Type B pancreatic cell (in vitro differentiated cells): Measurements from ENCODE around the gene NRCAM. TPM values are rescaled to one million over a fixed set of nuclear protein-coding genes. Genes with fewer than 3 reads are reported as not detected.

Experiments
- DNase-seq: peaks from one replicate; pipeline ENCODE4 v3.0.0; 2021; ENCODE audit warnings: mixed read lengths; ENCODE audit not compliant: unreplicated experiment; ENCODE audit errors: extremely low spot score
- H3K27ac Mint-ChIP-seq: 2 replicates; pipeline ENCODE4 v1.8.0; 2021; ENCODE audit warnings: mild to moderate bottlenecking, mixed read lengths
- H3K27me3 Mint-ChIP-seq: 2 replicates; pipeline ENCODE4 v1.8.0; 2021; ENCODE audit warnings: mixed read lengths
- H3K36me3 Mint-ChIP-seq: 2 replicates; pipeline ENCODE4 v1.8.0; 2021; ENCODE audit warnings: mixed read lengths
- H3K4me1 Mint-ChIP-seq: one replicate; pipeline ENCODE4 v1.8.0; 2021; ENCODE audit warnings: mixed read lengths; ENCODE audit not compliant: unreplicated experiment
- H3K4me3 Mint-ChIP-seq: 2 replicates; pipeline ENCODE4 v1.8.0; 2021; ENCODE audit warnings: mild to moderate bottlenecking, mixed read lengths
- H3K9me3 Mint-ChIP-seq: 2 replicates; pipeline ENCODE4 v1.8.0; 2021; ENCODE audit warnings: mixed read lengths
- total RNA-seq: library from RNA; stranded (reverse); gene quantifications from 2 replicates; pipeline ENCODE4 v1.2.1, GENCODE V29; 2021; ENCODE audit warnings: low replicate concordance
- TF ChIP-seq, protein P1 (sequence below): fragments of 200-600 bp; sonication (generic); conservative IDR thresholded peaks from 2 replicates; pipeline ENCODE4 v1.5.0; 2021; ENCODE audit warnings: antibody characterized with exemption, mild to moderate bottlenecking

NRCAM gene
- total RNA-seq, 1 donor from 2014 or later = 41.0 TPM

DNA sequence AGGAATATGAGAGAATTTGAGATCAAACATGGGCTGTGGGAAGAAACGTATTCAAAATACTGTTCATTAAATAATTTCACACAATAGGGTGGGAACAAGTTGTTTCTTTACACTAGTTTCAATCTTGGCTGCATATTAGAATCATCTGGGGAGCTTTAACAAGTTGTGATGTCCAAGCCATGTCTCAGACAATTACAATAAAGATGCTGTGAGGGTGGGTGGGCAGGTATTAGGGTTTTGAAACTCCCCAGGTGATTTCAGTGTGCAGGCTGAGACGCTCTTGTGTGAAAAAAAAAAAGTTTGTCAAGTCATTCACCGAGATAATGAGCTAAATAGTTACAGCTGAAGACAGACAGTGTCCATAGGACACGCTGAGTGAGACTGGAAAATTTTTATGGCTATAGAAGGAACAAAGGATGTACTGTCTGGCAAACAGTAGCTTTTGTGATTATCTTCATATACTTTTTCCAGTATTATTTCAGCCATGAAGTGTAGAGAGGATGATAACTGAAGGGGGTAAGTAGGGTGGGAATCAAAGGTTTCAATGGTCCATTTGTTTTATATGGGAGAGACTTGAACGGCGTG, 313.5 kb downstream of the NRCAM start:
- no peak for DNase-seq
- peaks cover 12% of the 10 kb centered on the region for H3K27me3 Mint-ChIP-seq
- no peaks in the 10 kb centered on the region for H3K36me3 Mint-ChIP-seq
- H3K27ac Mint-ChIP-seq = no peak overlapping the region
- no peak overlapping the region for H3K4me3 Mint-ChIP-seq
- no peaks in the 10 kb centered on the region for H3K9me3 Mint-ChIP-seq
- TF ChIP-seq, protein P1, sequence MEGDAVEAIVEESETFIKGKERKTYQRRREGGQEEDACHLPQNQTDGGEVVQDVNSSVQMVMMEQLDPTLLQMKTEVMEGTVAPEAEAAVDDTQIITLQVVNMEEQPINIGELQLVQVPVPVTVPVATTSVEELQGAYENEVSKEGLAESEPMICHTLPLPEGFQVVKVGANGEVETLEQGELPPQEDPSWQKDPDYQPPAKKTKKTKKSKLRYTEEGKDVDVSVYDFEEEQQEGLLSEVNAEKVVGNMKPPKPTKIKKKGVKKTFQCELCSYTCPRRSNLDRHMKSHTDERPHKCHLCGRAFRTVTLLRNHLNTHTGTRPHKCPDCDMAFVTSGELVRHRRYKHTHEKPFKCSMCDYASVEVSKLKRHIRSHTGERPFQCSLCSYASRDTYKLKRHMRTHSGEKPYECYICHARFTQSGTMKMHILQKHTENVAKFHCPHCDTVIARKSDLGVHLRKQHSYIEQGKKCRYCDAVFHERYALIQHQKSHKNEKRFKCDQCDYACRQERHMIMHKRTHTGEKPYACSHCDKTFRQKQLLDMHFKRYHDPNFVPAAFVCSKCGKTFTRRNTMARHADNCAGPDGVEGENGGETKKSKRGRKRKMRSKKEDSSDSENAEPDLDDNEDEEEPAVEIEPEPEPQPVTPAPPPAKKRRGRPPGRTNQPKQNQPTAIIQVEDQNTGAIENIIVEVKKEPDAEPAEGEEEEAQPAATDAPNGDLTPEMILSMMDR = no peak
- H3K4me1 Mint-ChIP-seq = peaks cover 10% of the 10 kb centered on the region

DNA sequence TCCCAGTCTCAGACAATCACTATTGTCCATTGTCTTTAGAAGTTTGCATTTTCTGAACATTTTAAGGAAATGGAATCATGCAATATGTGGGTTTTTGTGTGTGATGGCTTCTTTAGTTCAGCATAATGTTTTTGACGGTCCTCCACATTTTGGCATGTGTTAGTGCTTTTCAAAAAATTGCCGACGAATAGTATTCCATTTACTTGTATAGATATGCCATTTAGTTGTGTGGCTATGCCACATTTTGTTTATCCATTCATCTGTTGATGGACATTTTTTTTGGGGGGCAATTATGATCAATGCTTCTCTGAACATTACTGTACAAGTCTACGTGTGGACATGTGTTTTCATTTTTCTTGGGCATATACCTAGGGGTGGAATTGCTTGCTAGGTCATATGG, 314.1 kb downstream of the NRCAM start:
- H3K4me3 Mint-ChIP-seq = no peak overlapping the region
- TF ChIP-seq, protein P1 = no peak
- no peak overlapping the region for H3K27ac Mint-ChIP-seq

DNA sequence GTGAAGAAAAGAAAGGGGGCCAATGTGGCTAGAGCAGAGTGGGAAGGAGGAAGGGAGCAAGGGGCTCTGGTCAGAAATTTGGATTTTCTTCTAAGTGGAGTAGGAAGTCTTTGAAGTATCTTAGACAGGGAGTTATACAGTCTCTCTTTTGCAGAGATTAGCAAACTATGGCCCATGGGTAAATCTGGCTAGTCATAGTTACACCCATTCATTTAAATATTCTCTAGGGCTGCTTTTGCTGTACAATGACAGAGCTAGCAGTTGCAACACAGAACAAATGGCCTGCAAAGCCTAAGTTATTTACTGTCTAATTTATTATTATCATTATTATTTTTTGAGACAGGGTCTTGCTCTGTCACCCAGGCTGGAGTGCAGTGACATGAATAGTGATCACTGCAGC, 315.6 kb downstream of the NRCAM start:
- peaks cover 10% of the 10 kb centered on the region for H3K4me1 Mint-ChIP-seq
- H3K9me3 Mint-ChIP-seq = no peaks in the 10 kb centered on the region
- TF ChIP-seq, protein P1 = no peak
- no peak overlapping the region for H3K27ac Mint-ChIP-seq
- peaks cover 12% of the 10 kb centered on the region for H3K27me3 Mint-ChIP-seq
- H3K36me3 Mint-ChIP-seq = no peaks in the 10 kb centered on the region
- no peak for DNase-seq
- no peak overlapping the region for H3K4me3 Mint-ChIP-seq

More for the DNA sequence above, 314.1 kb downstream of the NRCAM start:
- no peaks in the 10 kb centered on the region for H3K36me3 Mint-ChIP-seq
- H3K27me3 Mint-ChIP-seq = peaks cover 12% of the 10 kb centered on the region
- peaks cover 10% of the 10 kb centered on the region for H3K4me1 Mint-ChIP-seq
- H3K9me3 Mint-ChIP-seq = no peaks in the 10 kb centered on the region
- DNase-seq = no peak

DNA sequence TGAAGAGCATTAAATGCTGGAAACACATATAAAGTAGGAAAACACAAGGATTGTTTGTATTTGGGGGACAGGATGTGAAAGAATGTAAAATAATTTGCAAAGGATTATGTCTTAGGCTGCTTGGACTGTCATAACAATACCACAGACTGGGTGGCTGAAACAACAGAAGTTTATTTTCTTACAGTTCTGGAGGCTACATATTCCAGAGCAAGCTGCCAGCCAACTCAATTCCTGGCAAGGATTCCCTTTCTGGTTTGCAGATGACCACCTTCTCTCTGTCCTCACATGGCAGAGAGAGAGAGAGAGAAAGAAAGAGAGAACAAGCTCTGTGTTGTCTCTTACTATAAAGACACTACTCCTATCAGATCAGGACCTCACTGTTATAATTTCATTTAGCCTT, 317.3 kb downstream of the NRCAM start:
- Mint-ChIP-seq H3K4me3 (no peak overlapping the region), H3K27ac (no peak overlapping the region), H3K4me1 (peaks cover 10% of the 10 kb centered on the region), H3K27me3 (peaks cover 12% of the 10 kb centered on the region), H3K36me3 (no peaks in the 10 kb centered on the region), H3K9me3 (no peaks in the 10 kb centered on the region)
- DNase-seq = no peak
- TF ChIP-seq, protein P1 = no peak

DNA sequence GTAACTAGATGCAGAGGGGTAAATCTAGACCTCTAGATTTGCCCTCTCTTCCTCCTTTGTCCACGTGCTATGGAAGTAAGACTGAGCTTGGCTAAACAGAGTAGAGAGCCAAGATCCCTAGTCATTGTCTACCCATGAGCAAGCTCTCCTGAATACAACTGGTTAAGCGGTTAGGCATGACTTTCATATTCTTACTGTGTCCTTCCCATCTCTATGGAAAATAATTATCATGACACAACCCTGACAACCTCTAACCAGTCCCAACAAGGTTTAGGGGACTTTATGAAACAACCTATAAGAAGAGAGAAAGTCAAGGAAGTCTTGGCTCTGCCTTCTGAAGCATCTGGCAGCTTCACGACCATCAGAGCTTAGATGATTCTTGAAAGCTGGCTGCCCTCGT, 318.2 kb downstream of the NRCAM start:
- H3K4me1 Mint-ChIP-seq = peaks cover 7% of the 10 kb centered on the region
- no peaks in the 10 kb centered on the region for H3K9me3 Mint-ChIP-seq
- H3K4me3 Mint-ChIP-seq = no peak overlapping the region
- H3K27me3 Mint-ChIP-seq = peaks cover 10% of the 10 kb centered on the region
- TF ChIP-seq, protein P1 = no peak
- no peak overlapping the region for H3K27ac Mint-ChIP-seq
- H3K36me3 Mint-ChIP-seq = no peaks in the 10 kb centered on the region
- no peak for DNase-seq

DNA sequence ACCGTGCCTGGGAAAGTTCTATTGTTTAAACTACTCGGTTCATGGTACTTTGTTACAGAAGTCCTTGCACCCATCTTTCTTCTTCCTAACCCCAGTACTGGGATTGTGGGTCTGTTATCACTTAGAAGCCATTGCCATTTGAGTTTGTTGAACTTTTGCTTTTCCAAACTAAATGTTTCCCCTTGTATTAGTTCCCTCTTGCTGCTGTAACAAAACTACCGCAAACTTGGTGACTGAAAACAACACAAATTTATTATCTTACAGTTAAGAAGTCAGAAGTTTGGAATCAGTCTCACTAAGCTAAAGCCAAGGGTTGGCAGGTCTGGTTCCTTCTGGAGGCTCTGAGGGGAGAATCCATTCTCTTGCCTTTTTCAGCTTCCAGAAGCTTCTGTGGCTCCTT, 319.2 kb downstream of the NRCAM start:
- TF ChIP-seq, protein P1 = no peak
- Mint-ChIP-seq H3K9me3 (no peaks in the 10 kb centered on the region), H3K4me1 (no peaks in the 10 kb centered on the region), H3K4me3 (no peak overlapping the region), H3K27me3 (peaks cover 12% of the 10 kb centered on the region), H3K27ac (no peak overlapping the region), H3K36me3 (no peaks in the 10 kb centered on the region)
- no peak for DNase-seq
